Non-pigmented ciliary epithelial cell (primary cell): Measurements from ENCODE around the gene RASAL1.

ENCODE experiments used
- DNase-seq: peaks from one replicate; pipeline ENCODE4 v3.0.0-alpha.2; 2010; ENCODE audit warnings: low read depth

Gene RASAL1

DNA sequence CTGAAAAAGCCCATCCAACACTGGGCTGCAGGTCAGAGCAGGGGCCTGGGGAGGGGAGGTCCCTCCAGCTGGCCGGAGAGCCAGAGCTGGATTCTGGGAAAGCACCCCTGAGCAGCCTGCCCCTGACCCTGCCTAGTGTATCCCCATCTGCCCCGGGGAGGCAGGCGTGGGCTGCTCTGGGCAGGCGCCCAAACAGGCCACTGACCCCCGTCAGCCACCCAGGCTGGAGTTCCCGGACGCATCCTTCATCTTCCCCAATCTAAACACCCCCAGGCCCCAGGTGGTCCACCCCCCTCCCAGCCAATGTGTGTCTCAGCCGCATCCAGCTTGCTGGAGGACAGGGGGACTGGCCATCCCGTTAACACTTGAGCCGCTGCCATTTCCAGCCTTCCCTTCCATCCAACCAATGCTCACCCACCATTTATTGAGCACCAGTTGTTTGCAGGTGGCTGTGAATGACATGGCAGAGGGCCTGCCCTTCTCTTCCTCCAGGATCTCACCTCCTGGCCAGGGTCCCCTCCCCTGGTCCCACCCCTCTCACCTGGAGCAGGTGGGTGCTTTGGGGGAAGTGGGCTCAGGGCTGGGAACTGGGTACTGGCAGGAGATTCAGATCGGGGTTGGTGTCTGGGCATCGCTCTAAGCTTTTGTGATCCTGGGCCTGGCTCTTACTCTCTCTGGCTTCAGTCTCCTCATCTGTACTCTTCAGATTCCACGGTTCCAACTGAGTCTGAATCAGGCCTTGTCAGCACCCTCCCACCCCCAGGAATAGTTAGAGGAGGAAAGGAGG is 79.8 kb downstream of the RASAL1 start:
- DNase-seq, result no peak

- DNase-seq, result no peak
These were observed 80.5 kb downstream of the RASAL1 start for GRCh38 chr12:113054948-113055486.

GRCh38 chr12:113052326-113052725 is 83.2 kb downstream of the RASAL1 start:
- DNase-seq, result no peak

DNA sequence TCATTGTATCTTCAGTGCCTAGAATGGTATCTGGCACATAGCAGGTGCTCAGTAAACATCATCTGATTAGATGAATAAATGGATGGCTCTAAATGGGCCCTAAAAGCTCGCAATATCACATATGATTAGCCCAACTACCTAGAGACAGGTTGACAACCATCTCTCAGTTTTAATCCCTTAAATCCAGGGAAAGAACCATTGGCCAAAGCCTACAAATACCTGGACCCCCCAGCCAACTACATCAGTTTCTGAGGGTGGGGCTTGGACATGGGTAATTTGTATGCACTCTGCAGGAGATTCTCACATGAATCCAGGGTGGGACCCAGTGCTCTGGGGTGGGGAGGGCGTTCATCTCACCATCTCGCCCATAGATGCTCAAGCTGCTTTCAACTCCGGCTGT is 83.8 kb downstream of the RASAL1 start:
- no peak for DNase-seq

GRCh38 chr12:113050795-113051194 is 84.8 kb downstream of the RASAL1 start:
- no peak for DNase-seq

DNA sequence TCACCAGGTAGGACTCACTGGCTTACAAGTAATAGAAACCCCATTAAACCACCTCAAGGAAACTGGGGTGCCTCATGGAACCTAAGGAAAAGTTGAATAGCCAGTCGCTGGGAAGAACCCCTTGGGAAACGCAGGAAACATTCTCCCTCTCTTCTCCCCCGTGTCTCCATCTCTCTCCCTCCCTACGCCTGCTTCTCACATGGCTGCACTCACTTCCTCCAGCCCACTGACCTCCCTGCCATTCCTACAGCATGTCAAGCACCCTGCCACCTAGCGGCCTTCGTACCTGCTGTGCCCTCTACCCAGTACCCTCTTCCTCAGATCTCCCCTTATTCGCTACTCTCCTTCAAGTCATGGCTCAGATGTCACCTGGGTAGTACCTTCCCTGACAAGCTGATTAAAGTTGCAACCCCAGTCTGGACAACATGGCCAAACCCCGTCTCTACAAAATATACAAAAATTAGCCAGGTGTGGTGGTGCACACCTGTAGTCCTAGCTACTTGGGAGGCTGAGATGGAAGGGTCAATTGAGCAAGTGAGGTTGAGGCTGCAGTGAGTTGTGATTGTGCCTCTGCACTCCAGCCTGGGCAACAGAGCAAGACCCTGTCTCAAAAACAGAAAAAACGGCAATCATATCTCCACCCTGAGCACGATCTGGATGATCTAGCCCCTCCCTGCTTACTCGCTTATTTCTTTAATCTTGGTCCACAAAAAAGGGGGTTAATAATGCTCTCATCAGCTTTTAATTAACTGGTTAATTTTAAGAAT is 85.4 kb downstream of the RASAL1 start:
- DNase-seq, result no peak
